ENCODE measurements around the gene NEUROG1. TPM values are rescaled to one million over a fixed set of nuclear protein-coding genes. Genes with fewer than 3 reads are reported as not detected.

Gene NEUROG1
- total and polyA plus RNA-seq, 2 experiments from 2014 or later, result 0.16 TPM; not detected in 1

- no peak for DNase-seq (ENCODE audit: low spot score)
- Histone ChIP-seq H3F3A (replicated peaks; ENCODE audit: low read depth) (no peaks in the 10 kb centered on the region), H3K36me3 (ENCODE audit: insufficient read depth) (no peaks in the 10 kb centered on the region), H3K9me2 (ENCODE audit: insufficient read depth) (no peaks in the 10 kb centered on the region), H3K27ac (ENCODE audit: low read depth) (no peak overlapping the region), H4K20me1 (replicated peaks; ENCODE audit: insufficient read depth) (no peaks in the 10 kb centered on the region), H2AFZ (no peak overlapping the region), H3K4me2 (peak overlapping the region; percentile 30), H3K27me3 (ENCODE audit: insufficient read depth) (0 out of 2 replicates have a peak, but pooled peaks cover 13% of the 10 kb centered on the region), H3K4me3 (no peak overlapping the region), H3K4me1 (ENCODE audit: insufficient read depth) (peaks cover 27% of the 10 kb centered on the region), H3K79me2 (replicated peaks; ENCODE audit: insufficient read depth) (no peaks in the 10 kb centered on the region)
- no peaks in the 10 kb centered on the region for H3K9me3 Mint-ChIP-seq
- no peak overlapping the region for H3K4me3 Mint-ChIP-seq
- peaks cover 15% of the 10 kb centered on the region for H3K27me3 Mint-ChIP-seq (ENCODE audit: insufficient read depth, low read depth, poor library complexity)
- TF ChIP-seq NANOG (IDR thresholded peaks at IDR 0.05; ENCODE audit: borderline replicate concordance), result no peak
- TF ChIP-seq JUNB (IDR thresholded peaks at IDR 0.05; ENCODE audit: unreplicated experiment), result no peak
- no peak for TF ChIP-seq POLR2AphosphoS5 (IDR thresholded peaks at IDR 0.05; ENCODE audit: low read depth)
- no peak for TF ChIP-seq EZH2 (IDR thresholded peaks at IDR 0.05; ENCODE audit: low read depth, unreplicated experiment)
- TF ChIP-seq ZNF114 (CRISPR knock-in tag; IDR thresholded peaks at IDR 0.05), result no peak
- no peak for TF ChIP-seq ZNF331 (CRISPR knock-in tag; IDR thresholded peaks at IDR 0.05; ENCODE audit: low read depth)
- no peak for TF ChIP-seq CREB1 (CRISPR knock-in tag; IDR thresholded peaks at IDR 0.05; ENCODE audit: low read depth)
- TF ChIP-seq ZNF462 (CRISPR knock-in tag; IDR thresholded peaks at IDR 0.05), result no peak
- TF ChIP-seq REST (IDR thresholded peaks at IDR 0.05; ENCODE audit: unreplicated experiment), result no peak
- TF ChIP-seq, protein P1, sequence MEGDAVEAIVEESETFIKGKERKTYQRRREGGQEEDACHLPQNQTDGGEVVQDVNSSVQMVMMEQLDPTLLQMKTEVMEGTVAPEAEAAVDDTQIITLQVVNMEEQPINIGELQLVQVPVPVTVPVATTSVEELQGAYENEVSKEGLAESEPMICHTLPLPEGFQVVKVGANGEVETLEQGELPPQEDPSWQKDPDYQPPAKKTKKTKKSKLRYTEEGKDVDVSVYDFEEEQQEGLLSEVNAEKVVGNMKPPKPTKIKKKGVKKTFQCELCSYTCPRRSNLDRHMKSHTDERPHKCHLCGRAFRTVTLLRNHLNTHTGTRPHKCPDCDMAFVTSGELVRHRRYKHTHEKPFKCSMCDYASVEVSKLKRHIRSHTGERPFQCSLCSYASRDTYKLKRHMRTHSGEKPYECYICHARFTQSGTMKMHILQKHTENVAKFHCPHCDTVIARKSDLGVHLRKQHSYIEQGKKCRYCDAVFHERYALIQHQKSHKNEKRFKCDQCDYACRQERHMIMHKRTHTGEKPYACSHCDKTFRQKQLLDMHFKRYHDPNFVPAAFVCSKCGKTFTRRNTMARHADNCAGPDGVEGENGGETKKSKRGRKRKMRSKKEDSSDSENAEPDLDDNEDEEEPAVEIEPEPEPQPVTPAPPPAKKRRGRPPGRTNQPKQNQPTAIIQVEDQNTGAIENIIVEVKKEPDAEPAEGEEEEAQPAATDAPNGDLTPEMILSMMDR (conservative IDR thresholded peaks at IDR 0.05; ENCODE audit: low read depth in 2 of 2), result no peak
- no peak for TF ChIP-seq EZH2phosphoT487 (IDR thresholded peaks at IDR 0.05; ENCODE audit: unreplicated experiment)
- TF ChIP-seq STAT1 (IDR thresholded peaks at IDR 0.05; ENCODE audit: unreplicated experiment), result no peak
- TF ChIP-seq, protein P2, sequence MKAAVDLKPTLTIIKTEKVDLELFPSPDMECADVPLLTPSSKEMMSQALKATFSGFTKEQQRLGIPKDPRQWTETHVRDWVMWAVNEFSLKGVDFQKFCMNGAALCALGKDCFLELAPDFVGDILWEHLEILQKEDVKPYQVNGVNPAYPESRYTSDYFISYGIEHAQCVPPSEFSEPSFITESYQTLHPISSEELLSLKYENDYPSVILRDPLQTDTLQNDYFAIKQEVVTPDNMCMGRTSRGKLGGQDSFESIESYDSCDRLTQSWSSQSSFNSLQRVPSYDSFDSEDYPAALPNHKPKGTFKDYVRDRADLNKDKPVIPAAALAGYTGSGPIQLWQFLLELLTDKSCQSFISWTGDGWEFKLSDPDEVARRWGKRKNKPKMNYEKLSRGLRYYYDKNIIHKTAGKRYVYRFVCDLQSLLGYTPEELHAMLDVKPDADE (IDR thresholded peaks at IDR 0.05), result no peak
- H3K36me3 Mint-ChIP-seq (ENCODE audit: low read depth), result no peaks in the 10 kb centered on the region
- H3K27ac Mint-ChIP-seq, result no peak overlapping the region
- ATAC-seq, result no peak
- peaks cover 34% of the 10 kb centered on the region for H3K4me1 Mint-ChIP-seq
Measured at GRCh38 chr5:135564331-135564730, 28.6 kb upstream of the NEUROG1 start.
